ENCODE data around the gene ADAP1. TPM values are rescaled to one million over a fixed set of nuclear protein-coding genes. Genes with fewer than 3 reads are reported as not detected.
A peak's percentile ranks its signal among the peaks of the same experiment; 100 is the strongest.

The ADAP1 gene
- polyA plus RNA-seq, 1 donor (not counting 4 experiments of a cell fraction or from before 2014, with no cell fraction given) = 4.3 TPM

DNA sequence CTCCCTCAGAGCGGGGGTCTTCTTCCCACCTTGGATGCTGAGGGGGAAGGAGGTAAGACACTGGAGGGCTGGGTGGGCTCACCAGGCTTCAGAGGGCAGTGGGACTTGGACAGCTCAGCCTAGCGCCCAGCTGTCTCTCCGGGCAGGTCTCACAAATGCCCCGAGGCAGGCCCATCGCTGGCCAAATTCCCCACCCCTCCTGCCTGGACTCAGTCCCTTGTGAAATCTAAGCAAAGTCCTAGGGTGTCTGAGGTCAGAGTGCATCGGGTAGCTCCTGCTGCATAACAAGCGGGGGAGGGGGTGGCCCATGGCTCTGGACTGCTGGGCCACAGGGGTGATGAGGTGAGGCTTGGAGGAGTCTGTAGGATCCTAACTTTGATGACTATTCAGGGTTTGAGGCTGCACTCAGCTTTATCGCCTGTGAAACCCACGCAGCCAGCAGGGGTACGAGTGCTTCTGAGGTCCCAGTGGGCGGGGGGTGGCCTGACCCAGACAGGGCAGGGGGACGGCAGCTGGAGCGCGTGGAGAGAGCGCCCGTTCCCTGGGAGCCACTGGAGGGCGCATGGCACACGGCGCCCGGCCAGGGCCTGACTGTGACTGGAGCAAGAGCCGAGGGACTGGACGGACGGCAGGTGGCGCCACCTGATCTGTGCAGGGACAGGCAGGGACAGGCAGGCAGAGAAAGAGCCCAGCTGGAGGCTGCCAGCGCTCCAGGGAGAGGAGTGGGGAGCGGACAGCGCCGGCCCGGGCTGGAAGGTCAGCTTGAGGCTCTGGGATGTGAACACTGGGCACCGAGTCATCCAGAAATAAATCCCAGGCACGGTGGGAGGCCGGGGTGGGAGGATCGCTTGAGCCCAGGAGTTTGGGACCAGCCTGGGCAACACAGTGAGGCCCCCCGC lies 38.5 kb upstream of the ADAP1 start:
- H3K9me1 ChIP-seq (ENCODE audit: control insufficient read depth, extremely low read depth, insufficient read depth, low read length) = no peaks in the 10 kb centered on the region
- peaks cover 18% of the 10 kb centered on the region for H3K27me3 ChIP-seq (ENCODE audit: control insufficient read depth, extremely low read depth, insufficient read depth, low read length)
- dilution Hi-C loops (cut with MboI; ENCODE audit: extremely low pct_ligation_motif_present, low sequenced_read_pairs) = no loop called here
- H3K79me2 ChIP-seq (ENCODE audit: control insufficient read depth, insufficient read depth, low read length) = no peaks in the 10 kb centered on the region
- TF ChIP-seq, protein P1, sequence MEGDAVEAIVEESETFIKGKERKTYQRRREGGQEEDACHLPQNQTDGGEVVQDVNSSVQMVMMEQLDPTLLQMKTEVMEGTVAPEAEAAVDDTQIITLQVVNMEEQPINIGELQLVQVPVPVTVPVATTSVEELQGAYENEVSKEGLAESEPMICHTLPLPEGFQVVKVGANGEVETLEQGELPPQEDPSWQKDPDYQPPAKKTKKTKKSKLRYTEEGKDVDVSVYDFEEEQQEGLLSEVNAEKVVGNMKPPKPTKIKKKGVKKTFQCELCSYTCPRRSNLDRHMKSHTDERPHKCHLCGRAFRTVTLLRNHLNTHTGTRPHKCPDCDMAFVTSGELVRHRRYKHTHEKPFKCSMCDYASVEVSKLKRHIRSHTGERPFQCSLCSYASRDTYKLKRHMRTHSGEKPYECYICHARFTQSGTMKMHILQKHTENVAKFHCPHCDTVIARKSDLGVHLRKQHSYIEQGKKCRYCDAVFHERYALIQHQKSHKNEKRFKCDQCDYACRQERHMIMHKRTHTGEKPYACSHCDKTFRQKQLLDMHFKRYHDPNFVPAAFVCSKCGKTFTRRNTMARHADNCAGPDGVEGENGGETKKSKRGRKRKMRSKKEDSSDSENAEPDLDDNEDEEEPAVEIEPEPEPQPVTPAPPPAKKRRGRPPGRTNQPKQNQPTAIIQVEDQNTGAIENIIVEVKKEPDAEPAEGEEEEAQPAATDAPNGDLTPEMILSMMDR (optimal IDR thresholded peaks at IDR 0.05 in 1 of 3, IDR thresholded peaks at IDR 0.05 in 1 of 3, conservative IDR thresholded peaks at IDR 0.05 in 1 of 3; ENCODE audit: extremely low read depth in 1 of 3, insufficient read depth in 2 of 3, low read length in 3 of 3) = peak; percentile 97 to 100 (median 100)
- TF ChIP-seq EZH2 (IDR thresholded peaks at IDR 0.05; ENCODE audit: low read length) = no peak
- FAIRE-seq = peak; percentile 78
- H3K4me3 ChIP-seq (ENCODE audit: control insufficient read depth in 2 of 3, extremely low read depth in 1 of 3, insufficient read depth in 2 of 3, low read depth in 1 of 3, low read length in 3 of 3) = no peak overlapping the region
- no peaks in the 10 kb centered on the region for H3K9me3 ChIP-seq (ENCODE audit: control insufficient read depth, low read depth, low read length)
- no peaks in the 10 kb centered on the region for H3K4me1 ChIP-seq (ENCODE audit: control insufficient read depth, extremely low read depth, insufficient read depth, low read length)
- no peak overlapping the region for H3K27ac ChIP-seq (ENCODE audit: control insufficient read depth, insufficient read depth, low read length)
- H3K4me2 ChIP-seq (ENCODE audit: control insufficient read depth, extremely low read depth, insufficient read depth, low read depth, low read length) = no peak overlapping the region
- H4K20me1 ChIP-seq (ENCODE audit: control insufficient read depth, extremely low read depth, insufficient read depth, low read length) = no peaks in the 10 kb centered on the region
- H2AFZ ChIP-seq (ENCODE audit: control insufficient read depth, low read length) = no peak overlapping the region
- no peak overlapping the region for H3K9ac ChIP-seq (ENCODE audit: control insufficient read depth, extremely low read depth, insufficient read depth, low read length)
- H3K36me3 ChIP-seq (ENCODE audit: control insufficient read depth in 2 of 2, extremely low read depth in 1 of 2, insufficient read depth in 2 of 2, low read length in 2 of 2) = peaks cover 2 to 3% of the 10 kb centered on the region in 2 experiments
- DNase-seq (ENCODE audit: low read depth, low spot score) = peak; percentile 81

DNA sequence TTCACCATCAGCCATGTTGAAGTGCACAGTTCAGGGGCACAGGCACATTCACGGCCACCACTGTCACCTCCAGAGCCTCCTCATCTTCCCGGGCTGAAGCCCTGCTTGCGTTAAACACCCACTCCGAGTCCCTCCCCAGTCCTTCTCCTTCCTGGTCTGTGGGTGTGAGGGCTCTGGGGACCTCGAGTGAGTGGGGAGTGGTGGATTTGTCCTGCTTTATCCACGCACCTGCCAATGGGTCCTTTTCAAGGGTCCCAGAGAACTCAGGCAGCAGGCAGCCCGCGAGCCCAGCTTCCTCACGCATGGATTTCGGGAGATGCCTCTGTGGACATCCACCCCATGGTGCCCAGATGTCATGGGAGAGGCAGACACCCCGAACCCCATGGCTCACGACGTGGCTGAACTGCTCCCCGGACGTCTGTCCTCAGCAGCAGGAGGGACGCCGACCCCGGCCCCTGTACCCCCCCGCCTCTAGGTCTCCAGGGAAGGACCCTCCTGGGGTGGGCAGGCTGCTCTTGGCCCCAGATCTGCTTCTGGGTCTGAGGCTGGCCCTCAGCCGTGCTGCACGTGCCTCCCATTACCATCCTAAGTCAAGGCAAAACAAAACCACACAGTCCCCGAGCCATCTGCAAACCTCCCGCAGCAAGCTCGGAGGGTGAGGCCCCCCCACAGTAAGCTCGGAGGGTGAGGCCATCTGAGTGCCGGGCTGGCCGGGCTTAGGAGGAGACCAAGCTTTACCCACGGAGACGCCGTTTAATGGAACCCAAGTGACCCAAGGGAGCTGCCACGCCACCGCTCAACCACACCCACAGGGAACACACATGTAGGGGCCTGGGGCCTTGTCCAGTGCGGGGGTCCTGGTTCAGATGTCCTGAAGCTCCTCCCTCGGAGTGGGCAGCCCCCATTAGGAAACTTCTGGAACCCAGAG lies 37.5 kb upstream of the ADAP1 start:
- H3K79me2 ChIP-seq (ENCODE audit: control insufficient read depth, insufficient read depth, low read length) = no peaks in the 10 kb centered on the region
- H3K9me1 ChIP-seq (ENCODE audit: control insufficient read depth, extremely low read depth, insufficient read depth, low read length) = no peaks in the 10 kb centered on the region
- no peak overlapping the region for H3K4me3 ChIP-seq (ENCODE audit: control insufficient read depth in 2 of 3, extremely low read depth in 1 of 3, insufficient read depth in 2 of 3, low read depth in 1 of 3, low read length in 3 of 3)
- DNase-seq (ENCODE audit: low read depth, low spot score) (no peak), FAIRE-seq (no peak)
- H3K4me2 ChIP-seq (ENCODE audit: control insufficient read depth, extremely low read depth, insufficient read depth, low read depth, low read length) = no peak overlapping the region
- H3K36me3 ChIP-seq (ENCODE audit: control insufficient read depth in 2 of 2, extremely low read depth in 1 of 2, insufficient read depth in 2 of 2, low read length in 2 of 2) = peaks cover 0 to 2% of the 10 kb centered on the region in 2 experiments
- dilution Hi-C loops (cut with MboI; ENCODE audit: extremely low pct_ligation_motif_present, low sequenced_read_pairs) = no loop called here
- no peaks in the 10 kb centered on the region for H4K20me1 ChIP-seq (ENCODE audit: control insufficient read depth, extremely low read depth, insufficient read depth, low read length)
- TF ChIP-seq EZH2 (IDR thresholded peaks at IDR 0.05; ENCODE audit: low read length) = no peak
- TF ChIP-seq, protein P1 (optimal IDR thresholded peaks at IDR 0.05 in 1 of 3, IDR thresholded peaks at IDR 0.05 in 1 of 3, conservative IDR thresholded peaks at IDR 0.05 in 1 of 3; ENCODE audit: extremely low read depth in 1 of 3, insufficient read depth in 2 of 3, low read length in 3 of 3) = no peak
- peaks cover 18% of the 10 kb centered on the region for H3K27me3 ChIP-seq (ENCODE audit: control insufficient read depth, extremely low read depth, insufficient read depth, low read length)
- H3K9ac ChIP-seq (ENCODE audit: control insufficient read depth, extremely low read depth, insufficient read depth, low read length) = no peak overlapping the region
- no peak overlapping the region for H3K27ac ChIP-seq (ENCODE audit: control insufficient read depth, insufficient read depth, low read length)
- no peak overlapping the region for H2AFZ ChIP-seq (ENCODE audit: control insufficient read depth, low read length)
- no peaks in the 10 kb centered on the region for H3K4me1 ChIP-seq (ENCODE audit: control insufficient read depth, extremely low read depth, insufficient read depth, low read length)
- H3K9me3 ChIP-seq (ENCODE audit: control insufficient read depth, low read depth, low read length) = no peaks in the 10 kb centered on the region

All from keratinocyte (primary cell).